Smooth muscle cell (in vitro differentiated cells): ENCODE measurements around the gene ABCA2. TPM values are rescaled to one million over a fixed set of nuclear protein-coding genes. Genes with fewer than 3 reads are reported as not detected.
A peak's percentile ranks its signal among the peaks of the same experiment; 100 is the strongest.

Source experiments
- DNase-seq: peaks from one replicate; lab custom pipeline; 2025; ENCODE audit not compliant: unreplicated experiment; lab: John Stamatoyannopoulos, UW
- H2AFZ ChIP-seq: fragments of 200-600 bp; sonication (generic); 2 replicates; pipeline ENCODE4 v1.6.0; 2016; ENCODE audit warnings: antibody characterized with exemption, low read depth, mild to moderate bottlenecking
- H3F3A ChIP-seq: fragments of 200-600 bp; sonication (generic); 2 replicates; pipeline ENCODE4 v1.6.0; 2017; ENCODE audit warnings: antibody characterized with exemption, low read depth
- H3K27ac ChIP-seq: fragments of 200-600 bp; sonication (generic); 2 replicates; pipeline ENCODE4 v1.5.1; 2016; ENCODE audit warnings: low read depth, mild to moderate bottlenecking
- H3K27me3 ChIP-seq: fragments of 200-600 bp; sonication (generic); 2 replicates; pipeline ENCODE4 v1.6.1; 2016; ENCODE audit warnings: low read depth, mild to moderate bottlenecking
- H3K36me3 ChIP-seq: fragments of 200-600 bp; sonication (generic); 2 replicates; pipeline ENCODE4 v1.5.1; 2016; ENCODE audit warnings: low read depth
- H3K4me1 ChIP-seq: fragments of 200-600 bp; sonication (generic); 2 replicates; pipeline ENCODE4 v1.5.1; 2016; ENCODE audit warnings: low read depth
- H3K4me2 ChIP-seq: fragments of 200-600 bp; sonication (generic); 2 replicates; pipeline ENCODE4 v1.6.0; 2016; ENCODE audit warnings: mild to moderate bottlenecking
- H3K4me3 ChIP-seq: fragments of 200-600 bp; sonication (generic); 2 replicates; pipeline ENCODE4 v1.5.1; 2016; ENCODE audit warnings: mild to moderate bottlenecking
- H3K79me2 ChIP-seq: fragments of 200-600 bp; sonication (generic); 2 replicates; pipeline ENCODE4 v1.6.0; 2016; ENCODE audit warnings: low read depth, mild to moderate bottlenecking
- H3K9ac ChIP-seq: fragments of 200-600 bp; sonication (generic); 2 replicates; pipeline ENCODE4 v1.6.0; 2016; ENCODE audit warnings: low read depth
- H3K9me3 ChIP-seq: fragments of 200-600 bp; sonication (generic); replicated peaks from 2 replicates; pipeline ENCODE4 v1.5.1; 2016; ENCODE audit warnings: low read depth
- H4K20me1 ChIP-seq: fragments of 200-600 bp; sonication (generic); 2 replicates; pipeline ENCODE4 v1.6.0; 2016; ENCODE audit warnings: low read depth
- CTCF ChIP-seq: fragments of 200-600 bp; sonication (generic); IDR thresholded peaks from 2 replicates; pipeline ENCODE4 v1.5.1; 2017; ENCODE audit warnings: borderline replicate concordance, mild to moderate bottlenecking, antibody characterized with exemption; ENCODE audit not compliant: insufficient read depth, poor library complexity, severe bottlenecking
- WGBS: methylation state at CpG from one replicate; pipeline ENCODE4 v1.1.7; 2016; ENCODE audit warnings: low lambda C conversion rate; 5-methylcytosine and 5-hydroxymethylcytosine counted together
- polyA plus RNA-seq: library from polyadenylated mRNA; unstranded; fragments of >200 nt; fragmentation: Nextera tagmentation; extraction: Ambion mirVana; gene quantifications from 2 replicates; pipeline ENCODE4 v1.2.1, GENCODE V29; 2016
- total RNA-seq: library from RNA; depleted of rRNA; stranded (reverse); fragments of >200 nt; gene quantifications from 2 replicates; pipeline ENCODE4 v1.2.3, GENCODE V29; 2014

ABCA2 gene
- total and polyA plus RNA-seq, 2 experiments from 2014 or later: 15.9 to 26.2 TPM

- H3K4me1 ChIP-seq: peaks cover 4% of the 10 kb centered on the region
- no peaks in the 10 kb centered on the region for H3F3A ChIP-seq
- peaks cover 3% of the 10 kb centered on the region for H3K27me3 ChIP-seq
- H4K20me1 ChIP-seq: peaks cover 9% of the 10 kb centered on the region
- H3K9me3 ChIP-seq: no peaks in the 10 kb centered on the region
- no peaks in the 10 kb centered on the region for H3K79me2 ChIP-seq
- no peak overlapping the region for H3K9ac ChIP-seq
- TF ChIP-seq CTCF: no peak
- WGBS: 87% methylated on average over 23 of the region's 41 CpGs
- no peak overlapping the region for H3K27ac ChIP-seq
- H3K4me3 ChIP-seq: no peak overlapping the region
- H3K4me2 ChIP-seq: no peak overlapping the region
- H2AFZ ChIP-seq: no peak overlapping the region
- H3K36me3 ChIP-seq: no peaks in the 10 kb centered on the region
- DNase-seq: no peak
Measured at GRCh38 chr9:136978865-136979544, 49.0 kb downstream of the ABCA2 start.

GRCh38 chr9:136978073-136978864 is 49.8 kb downstream of the ABCA2 start:
- H4K20me1 ChIP-seq: peaks cover 9% of the 10 kb centered on the region
- no peaks in the 10 kb centered on the region for H3F3A ChIP-seq
- peaks cover 4% of the 10 kb centered on the region for H3K4me1 ChIP-seq
- no peaks in the 10 kb centered on the region for H3K36me3 ChIP-seq
- H2AFZ ChIP-seq: peak overlapping the region; percentile 89
- H3K4me2 ChIP-seq: peak overlapping the region; percentile 82
- peak overlapping the region; percentile 48 for H3K4me3 ChIP-seq
- WGBS: under 1% methylated on average over 45 of the region's 78 CpGs
- no peaks in the 10 kb centered on the region for H3K27me3 ChIP-seq
- peak; percentile 86 for DNase-seq
- H3K9ac ChIP-seq: no peak overlapping the region
- H3K9me3 ChIP-seq: no peaks in the 10 kb centered on the region
- no peaks in the 10 kb centered on the region for H3K79me2 ChIP-seq
- no peak overlapping the region for H3K27ac ChIP-seq
- no peak for TF ChIP-seq CTCF

- Histone ChIP-seq H3K27me3 (no peaks in the 10 kb centered on the region), H3K27ac (no peak overlapping the region), H3K9ac (no peak overlapping the region), H3F3A (no peaks in the 10 kb centered on the region), H3K4me1 (peaks cover 4% of the 10 kb centered on the region), H3K79me2 (no peaks in the 10 kb centered on the region), H3K4me2 (peak overlapping the region; percentile 82), H2AFZ (peak overlapping the region; percentile 89), H3K36me3 (no peaks in the 10 kb centered on the region), H3K9me3 (no peaks in the 10 kb centered on the region), H3K4me3 (peak overlapping the region; percentile 48), H4K20me1 (peaks cover 9% of the 10 kb centered on the region)
- no peak for TF ChIP-seq CTCF
- DNase-seq: peak; percentile 65
- WGBS: 17% methylated on average over 33 of the region's 33 CpGs
Measured at GRCh38 chr9:136977649-136978072, 50.4 kb downstream of the ABCA2 start.
